Activated naive CD8-positive, alpha-beta T cell (primary cell): ENCODE results near the gene C19orf85.

Experiments
- H3K27ac Mint-ChIP-seq: one replicate; pipeline ENCODE4 v1.8.0; 2021; ENCODE audit warnings: mixed read lengths
- H3K27me3 Mint-ChIP-seq: one replicate; pipeline ENCODE4 v1.8.0; 2021; ENCODE audit warnings: mixed read lengths
- H3K36me3 Mint-ChIP-seq: one replicate; pipeline ENCODE4 v1.8.0; 2021; ENCODE audit warnings: mixed read lengths
- H3K4me1 Mint-ChIP-seq: one replicate; pipeline ENCODE4 v1.8.0; 2021; ENCODE audit warnings: low read depth, mixed read lengths
- H3K4me3 Mint-ChIP-seq: one replicate; pipeline ENCODE4 v1.8.0; 2021; ENCODE audit warnings: mild to moderate bottlenecking, mixed read lengths
- H3K9me3 Mint-ChIP-seq: one replicate; pipeline ENCODE4 v1.8.0; 2021; ENCODE audit warnings: low read depth, mixed read lengths

C19orf85 gene

DNA sequence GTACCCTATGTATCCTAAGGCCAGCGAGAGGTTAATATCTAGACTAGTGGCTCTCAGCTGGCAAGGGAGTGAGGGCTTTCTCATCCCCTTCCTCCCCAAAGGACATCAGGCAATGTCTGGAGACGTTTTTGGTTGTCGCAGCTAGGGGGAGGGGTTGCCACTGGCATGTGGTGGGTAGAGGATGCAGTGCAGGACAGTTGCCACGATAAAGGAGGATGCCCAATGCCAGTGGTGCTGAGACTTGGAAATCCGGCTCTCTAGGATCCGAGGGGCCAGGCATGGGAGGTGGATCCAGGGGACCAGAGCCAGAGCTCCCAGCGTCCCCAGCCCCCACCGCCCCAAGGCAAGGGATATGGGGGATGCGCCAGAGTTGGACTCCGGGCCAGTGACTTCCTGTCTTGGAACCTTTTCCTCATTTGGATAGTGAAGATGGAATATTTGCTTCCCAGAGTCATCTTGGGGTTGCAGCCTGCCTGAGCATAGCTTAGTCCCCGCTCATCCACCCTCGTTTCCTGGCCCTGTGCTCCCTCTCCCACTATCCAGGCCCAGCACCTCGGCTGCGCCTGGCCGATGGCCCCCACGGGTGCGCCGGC is 28.6 kb upstream of the C19orf85 start:
- H3K27me3 Mint-ChIP-seq, result peaks cover 2% of the 10 kb centered on the region

DNA sequence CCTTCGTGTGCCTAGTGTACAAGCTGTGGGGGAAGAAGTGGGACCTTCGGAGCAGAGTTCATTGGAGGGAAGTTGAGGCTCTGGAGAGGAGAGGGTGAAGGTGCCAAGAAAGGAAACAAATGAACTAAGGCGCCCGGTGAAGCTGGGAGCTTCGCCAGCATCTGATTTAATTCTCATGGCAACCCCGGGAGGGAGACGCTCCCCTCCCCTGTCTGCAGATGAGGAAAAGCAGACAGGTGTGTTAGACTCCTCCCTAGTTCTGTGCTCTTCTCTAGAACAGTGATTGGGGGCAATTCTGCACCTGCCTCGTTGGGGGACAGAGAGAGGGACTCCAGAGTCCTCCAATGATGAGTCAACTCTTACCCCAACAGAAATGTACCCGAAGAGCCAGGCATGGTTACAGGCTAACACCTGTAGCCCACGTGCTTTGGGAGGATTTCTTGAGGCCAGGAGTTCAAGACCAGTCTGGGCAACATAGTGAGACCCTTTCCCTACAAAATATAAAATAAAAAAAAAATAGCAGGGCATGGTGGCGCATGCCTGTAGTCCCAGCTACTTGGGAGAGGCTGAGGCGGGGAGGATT is 27.9 kb upstream of the C19orf85 start:
- no peaks in the 10 kb centered on the region for H3K9me3 Mint-ChIP-seq
- no peak overlapping the region for H3K27ac Mint-ChIP-seq
- peaks cover 2% of the 10 kb centered on the region for H3K27me3 Mint-ChIP-seq
- no peaks in the 10 kb centered on the region for H3K36me3 Mint-ChIP-seq
- peaks cover 3% of the 10 kb centered on the region for H3K4me1 Mint-ChIP-seq
- no peak overlapping the region for H3K4me3 Mint-ChIP-seq

More for the DNA sequence above, 28.6 kb upstream of the C19orf85 start:
- no peaks in the 10 kb centered on the region for H3K9me3 Mint-ChIP-seq
- H3K4me3 Mint-ChIP-seq, result no peak overlapping the region
- no peaks in the 10 kb centered on the region for H3K36me3 Mint-ChIP-seq
- H3K27ac Mint-ChIP-seq, result no peak overlapping the region
- H3K4me1 Mint-ChIP-seq, result no peaks in the 10 kb centered on the region

DNA sequence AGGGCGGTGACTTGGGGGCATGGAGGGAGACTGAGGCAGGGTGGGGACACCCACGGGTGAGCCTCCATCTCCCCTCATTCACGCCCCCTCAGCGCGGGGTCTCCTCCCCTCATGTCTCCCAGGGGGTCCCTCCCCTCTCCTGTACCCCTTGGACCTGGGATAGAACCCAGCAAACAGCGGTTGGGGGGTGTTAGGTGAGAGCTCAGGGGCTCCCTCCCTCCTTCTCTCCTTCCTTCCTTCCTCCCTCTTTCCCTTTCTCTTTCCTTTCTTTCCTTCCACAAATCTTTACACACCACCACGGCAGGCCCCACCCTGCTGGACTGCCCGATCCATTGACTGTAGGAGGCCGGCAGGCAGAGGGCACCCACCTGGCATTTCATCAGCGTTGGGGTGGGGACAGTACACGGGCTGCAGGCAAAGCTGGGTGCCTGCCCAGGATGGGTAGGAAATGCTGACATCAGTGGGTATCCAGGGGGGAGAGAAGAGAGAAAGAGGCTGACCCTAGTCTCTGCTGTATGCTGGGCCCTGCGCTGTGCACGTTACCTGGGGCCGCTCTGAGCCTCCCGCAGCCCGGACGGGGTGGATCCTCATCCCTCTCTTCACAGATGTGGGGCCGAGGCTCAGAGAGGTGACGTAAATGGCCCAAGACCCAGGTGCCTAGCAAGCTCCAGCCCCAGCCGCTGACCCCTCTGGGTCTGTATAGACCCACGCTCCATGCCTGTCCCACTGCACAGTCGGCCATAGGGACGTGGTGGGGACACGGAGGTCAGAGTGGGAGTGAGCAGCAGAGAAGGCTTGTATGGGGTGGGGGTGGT is 27.2 kb upstream of the C19orf85 start:
- Mint-ChIP-seq H3K36me3 (no peaks in the 10 kb centered on the region), H3K4me1 (peaks cover 9% of the 10 kb centered on the region), H3K27me3 (peaks cover 2% of the 10 kb centered on the region), H3K27ac (no peak overlapping the region), H3K9me3 (no peaks in the 10 kb centered on the region), H3K4me3 (no peak overlapping the region)

DNA sequence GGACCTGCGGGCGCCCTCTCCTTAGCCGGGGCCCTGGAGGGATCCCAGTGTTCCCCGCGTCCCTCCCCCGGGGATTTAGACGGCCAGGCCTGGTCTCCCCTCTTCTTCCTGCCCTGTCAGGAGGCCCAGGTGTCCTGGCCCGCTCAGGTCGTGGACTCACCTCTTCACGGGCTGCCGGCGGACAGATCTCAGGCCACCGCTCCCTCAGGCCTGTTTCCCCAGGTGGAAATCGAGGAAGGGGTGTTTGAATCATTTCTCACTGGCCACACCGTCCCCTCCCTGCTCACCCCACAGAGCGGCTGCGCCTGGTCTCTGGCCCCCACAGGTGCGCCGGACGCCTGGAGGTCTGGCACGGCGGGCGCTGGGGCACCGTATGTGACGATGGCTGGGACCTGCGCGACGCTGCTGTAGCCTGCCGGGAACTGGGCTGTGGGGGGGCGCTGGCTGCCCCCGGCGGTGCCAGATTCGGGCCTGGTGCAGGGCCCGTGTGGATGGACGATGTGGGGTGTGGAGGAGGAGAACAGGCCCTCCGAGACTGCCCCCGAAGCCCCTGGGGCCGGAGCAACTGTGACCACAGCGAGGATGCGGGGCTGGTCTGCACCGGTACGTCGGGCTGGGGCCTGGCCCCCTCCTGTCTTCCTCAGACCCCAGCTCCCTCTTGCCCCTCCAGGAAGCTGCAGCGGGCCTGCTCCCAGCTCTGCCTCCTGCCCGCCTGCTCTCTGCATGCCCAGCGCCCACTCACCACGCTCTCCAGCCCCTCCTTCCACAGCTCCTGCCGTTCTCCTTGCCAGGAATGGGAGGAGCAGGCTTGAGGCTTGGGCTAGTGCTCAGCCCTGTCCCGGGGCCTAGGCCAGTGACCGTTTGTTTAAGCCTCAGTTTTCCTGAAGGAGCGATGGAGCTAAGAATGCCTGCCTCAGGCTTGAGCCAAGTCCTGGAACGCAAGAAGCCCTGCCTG is 26.2 kb upstream of the C19orf85 start:
- no peak overlapping the region for H3K4me3 Mint-ChIP-seq
- no peak overlapping the region for H3K27ac Mint-ChIP-seq

DNA sequence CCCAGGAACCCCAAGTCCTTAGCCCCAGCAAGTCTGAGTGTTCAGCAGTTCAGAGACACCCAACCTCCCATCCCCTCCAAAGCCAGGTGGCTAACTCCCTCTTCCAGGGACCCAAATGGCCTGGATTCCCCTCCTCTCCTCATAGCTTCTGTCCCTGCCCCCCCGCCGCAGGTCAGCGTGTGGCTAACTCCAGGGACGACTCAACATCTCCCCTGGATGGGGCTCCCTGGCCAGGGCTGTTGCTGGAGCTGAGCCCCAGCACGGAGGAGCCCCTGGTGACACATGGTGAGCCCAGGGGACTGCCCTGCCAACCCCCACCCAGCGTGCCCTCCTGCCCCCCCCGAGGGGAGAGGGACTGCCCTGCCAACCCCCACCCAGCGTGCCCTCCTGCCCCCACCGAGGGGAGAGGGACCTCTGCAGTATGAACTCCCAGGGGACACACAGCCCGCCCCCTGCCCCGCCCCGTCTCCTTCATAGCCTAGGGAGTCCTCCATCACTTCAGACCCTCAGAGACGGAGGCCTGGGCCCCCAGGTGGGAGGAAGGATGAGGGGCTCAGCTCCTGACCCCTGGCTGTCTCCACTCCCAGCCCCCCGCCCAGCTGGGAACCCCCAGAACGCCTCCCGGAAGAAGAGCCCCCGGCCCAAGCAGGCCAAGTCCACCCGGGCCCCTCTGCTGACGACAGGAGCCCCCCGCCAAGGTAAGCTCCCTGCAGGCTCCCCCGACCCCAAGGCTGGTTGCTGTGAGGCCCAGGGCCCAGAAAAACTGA is 25.3 kb upstream of the C19orf85 start:
- Mint-ChIP-seq H3K27me3 (peaks cover 2% of the 10 kb centered on the region), H3K27ac (no peak overlapping the region)

More for the DNA sequence above, 26.2 kb upstream of the C19orf85 start:
- Mint-ChIP-seq H3K4me1 (peaks cover 13% of the 10 kb centered on the region), H3K36me3 (no peaks in the 10 kb centered on the region), H3K27me3 (peaks cover 2% of the 10 kb centered on the region), H3K9me3 (no peaks in the 10 kb centered on the region)

DNA sequence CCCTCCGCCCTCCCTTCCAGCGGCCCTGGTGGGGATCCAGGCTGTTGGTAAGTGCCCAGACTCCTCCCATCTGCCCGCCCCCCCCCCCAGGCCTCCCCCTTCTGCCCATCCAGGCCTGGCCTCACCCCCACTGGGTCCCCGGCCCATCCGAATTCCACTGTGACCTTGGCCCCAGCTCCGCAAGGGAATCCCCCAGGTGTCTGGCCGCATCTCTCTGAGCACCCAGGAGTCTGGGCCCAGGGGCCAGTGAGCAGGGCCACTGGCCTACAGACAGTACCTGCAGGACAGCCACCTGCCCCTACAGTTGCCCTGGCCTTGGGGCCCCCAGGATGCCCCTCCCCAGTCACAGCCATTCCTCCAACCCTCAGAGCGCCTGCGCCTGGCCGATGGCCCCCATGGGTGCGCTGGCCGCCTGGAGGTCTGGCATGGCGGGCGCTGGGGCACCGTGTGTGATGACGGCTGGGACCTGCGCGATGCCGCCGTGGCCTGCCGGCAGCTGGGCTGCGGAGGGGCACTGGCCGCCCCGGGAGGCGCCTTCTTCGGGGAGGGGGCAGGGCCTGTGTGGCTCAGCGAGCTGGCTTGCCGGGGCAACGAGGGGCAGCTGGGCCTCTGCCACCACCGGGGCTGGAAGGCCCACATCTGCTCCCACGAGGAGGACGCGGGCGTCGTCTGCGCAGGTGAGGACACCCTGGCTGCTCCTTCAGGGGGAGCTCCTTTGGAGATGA is 24.6 kb upstream of the C19orf85 start:
- Mint-ChIP-seq H3K4me1 (peaks cover 13% of the 10 kb centered on the region), H3K4me3 (no peak overlapping the region), H3K36me3 (no peaks in the 10 kb centered on the region), H3K27ac (no peak overlapping the region), H3K9me3 (no peaks in the 10 kb centered on the region), H3K27me3 (peaks cover 2% of the 10 kb centered on the region)

More for the DNA sequence above, 25.3 kb upstream of the C19orf85 start:
- H3K9me3 Mint-ChIP-seq, result no peaks in the 10 kb centered on the region
- no peaks in the 10 kb centered on the region for H3K36me3 Mint-ChIP-seq
- H3K4me3 Mint-ChIP-seq, result no peak overlapping the region
- H3K4me1 Mint-ChIP-seq, result peaks cover 13% of the 10 kb centered on the region

DNA sequence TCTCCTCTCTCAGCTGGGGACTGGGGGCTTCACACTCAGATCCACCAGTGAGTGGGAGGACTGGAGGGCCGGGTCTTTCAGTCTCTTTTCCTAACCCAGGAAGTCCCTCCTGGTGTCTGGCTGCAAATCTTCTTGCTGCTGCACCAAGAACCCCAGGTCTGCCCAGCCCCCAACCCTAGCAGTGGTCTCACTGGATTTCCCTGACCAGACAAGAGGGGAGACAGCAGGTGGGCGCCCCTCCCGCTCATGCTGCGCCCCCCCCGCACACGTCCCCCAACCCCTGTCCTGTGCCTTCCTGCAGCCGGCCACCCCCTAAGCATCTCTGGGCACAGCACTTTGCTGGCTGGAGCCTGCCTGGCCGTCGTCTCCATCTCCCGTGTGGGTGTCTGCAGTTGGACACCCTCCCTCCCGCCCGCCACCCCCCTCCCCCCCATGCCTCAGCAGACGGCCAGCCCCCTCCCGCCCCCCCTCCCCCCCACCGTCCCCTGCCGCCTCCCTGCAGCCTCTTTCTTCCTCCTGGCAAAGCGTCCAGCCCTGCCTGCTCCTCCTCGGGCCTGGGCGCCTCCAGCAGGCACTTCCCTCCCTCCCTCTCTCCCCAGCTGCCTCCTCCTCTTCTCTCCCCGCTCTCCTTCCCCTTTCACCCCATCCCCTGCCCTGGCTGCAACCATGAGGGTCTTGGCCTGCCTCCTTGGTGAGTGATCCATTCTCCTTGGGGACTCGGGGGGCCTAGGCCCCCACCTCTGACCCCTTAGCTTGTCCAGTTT is 23.6 kb upstream of the C19orf85 start, which contains the start of gene SSC5D:
Gene SSC5D (plus strand): TSS at position 513 of the 764 bp plus-strand sequence. CDS start 154 bp downstream, at position 667.
- Mint-ChIP-seq H3K4me3 (no peak within 1 kb of the TSS), H3K27ac (peak within 1 kb of the TSS; percentile 61), H3K36me3 (no peaks in the 10 kb centered on the region), H3K4me1 (peaks cover 13% of the 10 kb centered on the region), H3K9me3 (no peaks in the 10 kb centered on the region), H3K27me3 (peaks cover 2% of the 10 kb centered on the region)

DNA sequence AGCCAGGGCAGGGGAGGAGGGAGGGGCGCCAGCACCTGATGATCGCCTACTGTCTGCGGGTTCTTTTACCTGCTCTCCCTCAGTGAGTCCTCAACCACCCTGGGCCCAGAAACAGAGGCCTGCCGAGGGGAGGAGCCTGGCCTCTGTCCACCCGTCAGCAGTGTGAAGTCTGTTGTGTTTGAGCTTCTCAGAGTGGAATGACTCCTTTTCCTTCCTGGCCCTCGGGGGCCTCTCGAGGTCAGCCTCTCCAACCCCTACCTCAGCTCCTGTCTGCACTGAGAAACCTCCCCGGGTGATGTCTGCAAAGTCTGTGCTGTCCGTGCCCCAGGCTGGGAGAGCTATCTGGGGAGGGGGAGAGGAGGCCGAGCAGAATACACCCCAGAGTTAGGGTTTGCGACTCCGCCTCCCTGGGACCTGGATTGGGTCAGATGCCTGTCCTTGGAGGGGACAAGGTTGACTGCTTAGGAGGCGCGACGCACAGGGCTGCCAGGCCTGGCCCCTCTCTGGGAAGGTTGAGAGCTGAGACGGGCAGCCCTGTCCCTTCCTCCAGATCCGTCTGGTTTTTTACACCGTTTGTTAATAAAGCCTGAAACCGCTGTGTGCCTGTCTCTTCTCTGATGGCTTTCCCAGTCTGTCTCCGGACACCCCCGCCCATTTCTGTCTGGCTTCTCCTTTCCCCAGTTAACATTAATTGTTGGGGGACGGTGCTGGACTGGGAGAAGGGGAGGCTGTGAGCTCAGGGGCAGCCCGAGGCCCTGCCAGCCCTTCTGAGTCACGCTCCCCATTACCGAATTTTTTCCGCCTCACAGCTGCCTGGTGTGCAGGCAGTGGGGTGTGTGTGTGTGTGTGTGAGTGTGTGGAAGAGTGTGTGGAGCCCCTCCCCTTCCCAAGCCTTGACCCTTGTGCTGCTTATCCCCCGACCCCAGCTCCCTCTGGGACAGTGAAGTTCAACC is 22.7 kb upstream of the C19orf85 start:
- H3K36me3 Mint-ChIP-seq, result no peaks in the 10 kb centered on the region
- peak overlapping the region; percentile 61 for H3K27ac Mint-ChIP-seq
- H3K27me3 Mint-ChIP-seq, result no peaks in the 10 kb centered on the region
- peak overlapping the region; percentile 10 for H3K4me3 Mint-ChIP-seq
- no peaks in the 10 kb centered on the region for H3K9me3 Mint-ChIP-seq
- peaks cover 13% of the 10 kb centered on the region for H3K4me1 Mint-ChIP-seq

DNA sequence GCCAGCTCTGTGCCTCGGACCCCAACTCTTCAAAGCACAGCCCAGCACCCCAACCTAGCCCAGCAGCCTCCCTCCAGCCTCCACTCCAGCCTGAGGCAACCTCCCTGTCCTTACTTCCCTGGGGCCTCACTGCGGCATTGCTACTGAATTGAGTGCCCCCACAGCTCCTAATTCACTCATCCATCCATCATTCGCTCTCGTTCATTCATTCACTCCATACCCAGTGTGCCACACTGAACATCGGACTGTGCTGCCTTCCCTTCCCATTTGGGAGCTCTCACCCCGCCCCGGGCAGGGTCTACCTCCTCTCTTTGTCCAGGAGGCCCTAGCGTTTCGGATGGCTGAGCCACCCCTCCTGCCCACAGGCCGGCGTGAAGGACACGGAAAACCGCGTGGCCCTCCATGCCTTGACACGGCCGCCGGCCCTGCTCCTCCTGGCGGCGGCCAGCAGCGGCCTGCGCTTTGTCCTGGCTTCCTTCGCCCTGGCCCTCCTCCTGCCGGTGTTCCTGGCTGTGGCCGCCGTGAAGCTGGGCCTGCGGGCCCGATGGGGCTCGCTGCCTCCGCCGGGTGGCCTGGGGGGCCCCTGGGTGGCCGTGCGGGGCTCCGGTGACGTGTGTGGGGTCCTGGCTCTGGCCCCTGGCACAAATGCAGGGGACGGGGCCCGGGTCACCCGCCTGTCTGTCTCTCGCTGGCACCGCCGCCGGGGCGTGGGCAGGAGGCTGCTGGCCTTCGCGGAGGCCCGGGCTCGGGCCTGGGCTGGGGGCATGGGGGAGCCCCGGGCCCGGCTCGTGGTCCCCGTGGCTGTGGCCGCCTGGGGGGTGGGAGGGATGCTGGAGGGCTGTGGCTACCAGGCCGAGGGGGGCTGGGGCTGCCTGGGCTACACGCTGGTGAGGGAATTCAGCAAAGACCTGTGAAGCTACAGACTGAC is 21.8 kb upstream of the C19orf85 start:
- Mint-ChIP-seq H3K4me3 (peak overlapping the region; percentile 76), H3K36me3 (no peaks in the 10 kb centered on the region), H3K9me3 (no peaks in the 10 kb centered on the region), H3K27ac (peak overlapping the region; percentile 86), H3K27me3 (no peaks in the 10 kb centered on the region), H3K4me1 (peaks cover 13% of the 10 kb centered on the region)

DNA sequence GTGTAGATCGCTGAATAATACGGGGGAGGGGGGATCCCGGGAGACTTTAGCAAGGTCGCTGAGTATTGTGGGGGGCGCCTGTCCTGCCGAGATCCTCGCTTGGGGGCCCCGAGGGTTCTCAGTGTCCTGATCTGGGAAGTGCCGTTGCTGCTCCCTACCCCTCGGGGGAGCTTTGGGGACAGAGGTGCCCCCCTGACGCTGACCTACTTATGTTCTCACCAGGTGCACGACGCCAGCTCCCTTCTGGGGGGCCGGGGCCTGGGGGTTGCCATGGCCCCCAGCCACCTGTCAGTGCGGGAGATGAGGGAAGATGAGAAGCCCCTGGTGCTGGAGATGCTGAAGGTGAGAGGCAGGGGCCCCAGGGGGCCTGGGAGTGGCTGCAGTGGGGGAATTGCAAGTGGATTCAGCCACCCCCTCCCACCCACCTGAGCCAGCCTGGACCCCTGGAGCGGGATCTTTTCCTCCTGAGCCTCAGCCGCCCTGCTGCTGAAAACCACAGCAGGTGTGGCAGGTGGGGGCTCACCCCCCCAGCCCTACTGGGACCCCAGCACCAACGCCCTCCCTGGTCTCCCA is 21.0 kb upstream of the C19orf85 start:
- peak overlapping the region; percentile 86 for H3K27ac Mint-ChIP-seq
- H3K4me3 Mint-ChIP-seq, result peak overlapping the region; percentile 76
- peaks cover 13% of the 10 kb centered on the region for H3K4me1 Mint-ChIP-seq
- H3K9me3 Mint-ChIP-seq, result no peaks in the 10 kb centered on the region
- H3K36me3 Mint-ChIP-seq, result no peaks in the 10 kb centered on the region
- no peaks in the 10 kb centered on the region for H3K27me3 Mint-ChIP-seq
